IMR-90 (cell line): ENCODE results near the gene SLC22A31. TPM values are rescaled to one million over a fixed set of nuclear protein-coding genes. Genes with fewer than 3 reads are reported as not detected.

ENCODE experiments used
- ATAC-seq: fragments of 200-7000 bp; cut with Tn5 transposase; 2 replicates; pipeline ENCODE4 v1.9.1; 2020; ENCODE audit warnings: low read depth, mild to moderate bottlenecking, moderate library complexity
- BruUV-seq: library from RNA; stranded (reverse); fragments of 400-500 nt; replicated peaks from 2 replicates; lab custom pipeline; 2021; lab: Mats Ljungman, UMichigan
- CTCF ChIA-PET: fragments of 300-600 bp; formaldehyde crosslinking; extraction: SDS; loops from one replicate; lab custom pipeline; 2021; ENCODE audit warnings: antibody characterized with exemption; lab: Yijun Ruan, JAX
- POLR2A ChIA-PET: fragments of 300-600 bp; sonication (Branson Sonifier 250); formaldehyde crosslinking; loops from one replicate; lab custom pipeline; 2022; ENCODE audit warnings: antibody characterized with exemption; ENCODE audit not compliant: unreplicated experiment; lab: Charles Lee
- DNase-seq: peaks from one replicate; pipeline ENCODE4 v3.0.0; 2013
- H2AFZ ChIP-seq: replicated peaks from 2 replicates; pipeline ENCODE3; 2013; ENCODE audit warnings: low read length, mild to moderate bottlenecking; ENCODE audit not compliant: poor library complexity
- H2AK5ac ChIP-seq: 2 replicates; pipeline ENCODE4 v1.6.1; 2013; ENCODE audit warnings: low read depth, low read length, inconsistent platforms
- H2AK9ac ChIP-seq: replicated peaks from 2 replicates; pipeline ENCODE3; 2013; ENCODE audit warnings: mild to moderate bottlenecking, low read depth, low read length, moderate library complexity; ENCODE audit not compliant: poor library complexity
- H2BK120ac ChIP-seq: 2 replicates; pipeline ENCODE4 v1.6.1; 2013; ENCODE audit warnings: low read depth, low read length, inconsistent platforms
- H2BK15ac ChIP-seq: 3 replicates; pipeline ENCODE4 v1.6.1; 2013; ENCODE audit warnings: low read depth, low read length, inconsistent platforms
- H2BK20ac ChIP-seq: 2 replicates; pipeline ENCODE4 v1.6.1; 2013; ENCODE audit warnings: low read depth, mild to moderate bottlenecking, inconsistent platforms, low read length, moderate library complexity
- H2BK5ac ChIP-seq: 2 replicates; pipeline ENCODE4 v1.6.1; 2013; ENCODE audit warnings: mild to moderate bottlenecking, low read depth, low read length, inconsistent platforms; ENCODE audit not compliant: poor library complexity, severe bottlenecking
- H3K14ac ChIP-seq: replicated peaks from 2 replicates; pipeline ENCODE4 v1.6.1; 2013; ENCODE audit warnings: low read depth, low read length, inconsistent platforms
- H3K18ac ChIP-seq: 2 replicates; pipeline ENCODE4 v1.6.1; 2013; ENCODE audit warnings: low read depth, low read length, control low read depth
- H3K23ac ChIP-seq: 2 replicates; pipeline ENCODE4 v1.6.1; 2013; ENCODE audit warnings: low read depth, low read length, inconsistent platforms
- H3K27ac ChIP-seq: 2 replicates; pipeline ENCODE4 v1.5.1; 2013; ENCODE audit warnings: mild to moderate bottlenecking, control low read depth, low read length; ENCODE audit not compliant: insufficient read depth
- H3K27me3 ChIP-seq: 2 replicates; pipeline ENCODE4 v1.6.1; 2013; ENCODE audit warnings: low read length; ENCODE audit not compliant: control insufficient read depth, insufficient read depth
- H3K36me3 ChIP-seq: 2 replicates; pipeline ENCODE4 v1.6.1; 2013; ENCODE audit warnings: low read length, mixed read lengths; ENCODE audit not compliant: control insufficient read depth, insufficient read depth
- H3K4ac ChIP-seq: 2 replicates; pipeline ENCODE4 v1.6.1; 2013; ENCODE audit warnings: low read depth, low read length, inconsistent platforms
- H3K4me1 ChIP-seq: 2 replicates; pipeline ENCODE4 v1.6.1; 2013; ENCODE audit warnings: low read length, mixed read lengths; ENCODE audit not compliant: control insufficient read depth, insufficient read depth
- H3K4me2 ChIP-seq: 2 replicates; pipeline ENCODE4 v1.6.1; 2013; ENCODE audit warnings: low read depth, mild to moderate bottlenecking, control low read depth, low read length, moderate library complexity
- H3K4me3 ChIP-seq: 2 replicates; pipeline ENCODE4 v1.5.1; 2013; ENCODE audit warnings: low read depth, mild to moderate bottlenecking, control low read depth, low read length, moderate library complexity; ENCODE audit not compliant: insufficient read depth
- H3K56ac ChIP-seq: 2 replicates; pipeline ENCODE4 v1.6.1; 2013; ENCODE audit warnings: low read length, inconsistent platforms; ENCODE audit not compliant: insufficient read depth; ENCODE audit errors: extremely low read depth
- H3K79me1 ChIP-seq, 2 experiments: 2 replicates each; pipeline ENCODE4 v1.6.1; 2013; ENCODE audit warnings: low read length in 2 of 2, inconsistent platforms in 1 of 2, low read depth in 1 of 2
- H3K9ac ChIP-seq: 2 replicates; pipeline ENCODE4 v1.6.1; 2013; ENCODE audit warnings: low read depth, low read length, control low read depth
- H3K9me1 ChIP-seq: 2 replicates; pipeline ENCODE4 v1.6.1; 2013; ENCODE audit warnings: low read length, inconsistent platforms; ENCODE audit not compliant: insufficient read depth
- H3K9me3 ChIP-seq: 2 replicates; pipeline ENCODE4 v1.6.1; 2013; ENCODE audit warnings: low read length; ENCODE audit not compliant: control insufficient read depth, insufficient read depth
- H4K20me1 ChIP-seq: 2 replicates; pipeline ENCODE4 v1.6.1; 2013; ENCODE audit warnings: low read length, inconsistent platforms; ENCODE audit not compliant: insufficient read depth
- H4K5ac ChIP-seq: 2 replicates; pipeline ENCODE4 v1.6.1; 2013; ENCODE audit warnings: mild to moderate bottlenecking, low read depth, low read length, control low read depth
- H4K8ac ChIP-seq, 2 experiments: 2 replicates each; pipeline ENCODE4 v1.6.1; 2013; ENCODE audit warnings: low read depth in 2 of 2, low read length in 2 of 2, control low read depth in 1 of 2, inconsistent platforms in 1 of 2
- H4K91ac ChIP-seq: 2 replicates; pipeline ENCODE4 v1.6.1; 2013; ENCODE audit warnings: low read depth, low read length, inconsistent platforms; ENCODE audit not compliant: insufficient read depth
- BHLHE40 ChIP-seq: fragments of 150-350 bp; IDR thresholded peaks from 2 replicates; pipeline ENCODE4 v1.6.1; 2016; ENCODE audit warnings: mild to moderate bottlenecking, low read depth, low read length
- CEBPB ChIP-seq: IDR thresholded peaks from 2 replicates; pipeline ENCODE4 v1.6.1; 2012; ENCODE audit warnings: low read depth, low read length, improper control_type of control experiment
- CHD1 ChIP-seq: IDR thresholded peaks from 2 replicates; pipeline ENCODE4 v1.6.1; 2012; ENCODE audit warnings: low read depth, low read length, improper control_type of control experiment
- FOS ChIP-seq: fragments of 150-350 bp; IDR thresholded peaks from 2 replicates; pipeline ENCODE4 v1.6.1; 2016; ENCODE audit warnings: low read depth, low read length
- MAZ ChIP-seq: IDR thresholded peaks from 2 replicates; pipeline ENCODE4 v1.6.1; 2012; ENCODE audit warnings: low read depth, mild to moderate bottlenecking, low read length, improper control_type of control experiment, moderate library complexity, borderline replicate concordance
- MXI1 ChIP-seq: IDR thresholded peaks from 2 replicates; pipeline ENCODE4 v1.6.1; 2012; ENCODE audit warnings: low read depth, mild to moderate bottlenecking, low read length, moderate library complexity, borderline replicate concordance
- NFE2L2 ChIP-seq: fragments of 150-350 bp; IDR thresholded peaks from 2 replicates; pipeline ENCODE4 v1.6.1; 2016; ENCODE audit warnings: low read depth, mild to moderate bottlenecking, low read length
- POLR2A ChIP-seq: IDR thresholded peaks from 2 replicates; pipeline ENCODE4 v1.6.1; 2012; ENCODE audit warnings: mild to moderate bottlenecking, low read depth, low read length
- RAD21 ChIP-seq: IDR thresholded peaks from 2 replicates; pipeline ENCODE4 v1.6.1; 2012; ENCODE audit warnings: low read length, improper control_type of control experiment
- RCOR1 ChIP-seq: IDR thresholded peaks from 2 replicates; pipeline ENCODE4 v1.6.1; 2012; ENCODE audit warnings: mild to moderate bottlenecking, low read length, improper control_type of control experiment; ENCODE audit not compliant: insufficient replicate concordance
- RFX5 ChIP-seq: IDR thresholded peaks from 2 replicates; pipeline ENCODE4 v1.8.0; 2012; ENCODE audit warnings: low read depth, mild to moderate bottlenecking, low read length, moderate library complexity
- SMC3 ChIP-seq: fragments of 150-350 bp; IDR thresholded peaks from 2 replicates; pipeline ENCODE4 v1.6.1; 2016; ENCODE audit warnings: low read depth, mild to moderate bottlenecking, antibody characterized with exemption, low read length, moderate library complexity
- USF2 ChIP-seq: fragments of 150-350 bp; IDR thresholded peaks from 2 replicates; pipeline ENCODE4 v1.6.1; 2017; ENCODE audit warnings: mild to moderate bottlenecking, antibody characterized with exemption, low read length, low read depth
- WGBS, 2 experiments: methylation state at CpG; one replicate each; pipeline versions ENCODE4 v1.1.5 to v1.1.7; 2013; ENCODE audit warnings: missing lambda C conversion rate in 2 of 2; ENCODE audit not compliant: insufficient read length in 1 of 2; ENCODE audit errors: extremely low coverage in 2 of 2; 5-methylcytosine and 5-hydroxymethylcytosine counted together
- dilution Hi-C: fragments of 300-500 bp; cut with HindIII; formaldehyde crosslinking; loops from one replicate; pipeline ENCODE4 v1.14.3; 2018; ENCODE audit warnings: low sequenced_read_pairs; ENCODE audit not compliant: unreplicated experiment
- in situ Hi-C: fragments of 300-500 bp; cut with MboI; formaldehyde crosslinking; loops from 3 replicates; pipeline ENCODE4 v1.14.3; 2019; ENCODE audit warnings: low sequenced_read_pairs, inconsistent platforms, mixed read lengths
- intact Hi-C: fragments of 100-400 bp; cut with micrococcal nuclease; formaldehyde crosslinking; loops from 2 replicates; pipeline ENCODE4 v1.10.0; 2022
- polyA plus RNA-seq, 3 experiments: library from polyadenylated mRNA; depleted of rRNA; stranded (reverse); fragments of >200 nt; gene quantifications; 2 replicates each; pipeline ENCODE4 v1.2.3, GENCODE V29; 2012; ENCODE audit warnings: low replicate concordance in 1 of 3
- total RNA-seq: library from RNA; depleted of rRNA; stranded (reverse); fragments of >200 nt; gene quantifications from 2 replicates; pipeline ENCODE4 v1.2.3, GENCODE V29; 2012
- TF ChIP-seq, protein P1 (sequence below): fragments of 150-350 bp; IDR thresholded peaks from 2 replicates; pipeline ENCODE4 v1.6.1; 2016; ENCODE audit warnings: low read depth, mild to moderate bottlenecking, low read length, moderate library complexity, borderline replicate concordance

Gene SLC22A31
- total and polyA plus RNA-seq, 2 of the 4 experiments (the other 2 are of a cell fraction), result 0.18 to 5.5 TPM

DNA sequence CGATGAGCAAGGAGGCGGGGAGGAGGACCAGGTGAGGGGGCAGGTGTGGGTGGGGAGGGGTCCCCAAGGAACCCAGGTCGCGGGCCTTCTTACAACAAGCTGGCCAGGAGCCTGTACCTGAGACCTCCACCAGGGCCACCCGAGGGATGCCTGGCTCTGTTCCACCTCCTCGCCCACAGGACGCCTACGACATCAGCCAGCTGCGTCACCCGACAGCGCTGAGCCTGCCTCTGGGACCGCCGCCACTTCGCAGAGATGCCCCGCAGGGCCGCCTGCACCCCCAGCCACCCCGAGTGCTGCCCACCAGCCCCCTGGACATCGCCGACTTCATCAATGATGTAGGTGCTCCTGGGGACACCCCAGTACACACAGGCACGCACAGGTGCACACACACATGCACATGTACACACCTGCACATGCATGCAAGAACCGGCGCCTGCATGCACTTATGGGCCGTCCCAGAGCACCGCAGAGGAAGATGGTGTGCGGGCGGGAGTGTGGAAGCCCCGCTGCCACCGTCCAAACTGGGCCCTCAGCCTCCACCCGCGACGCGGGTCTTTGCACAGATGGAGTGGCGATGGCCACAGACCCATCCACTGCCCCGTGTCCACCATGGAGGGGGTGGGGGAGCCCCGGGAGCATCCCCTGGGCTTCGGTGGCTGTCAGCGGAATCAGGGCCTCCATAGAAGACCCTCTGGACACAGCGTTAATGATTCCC, 6.6 kb downstream of the SLC22A31 start (continued):
- no peak for TF ChIP-seq MXI1

DNA sequence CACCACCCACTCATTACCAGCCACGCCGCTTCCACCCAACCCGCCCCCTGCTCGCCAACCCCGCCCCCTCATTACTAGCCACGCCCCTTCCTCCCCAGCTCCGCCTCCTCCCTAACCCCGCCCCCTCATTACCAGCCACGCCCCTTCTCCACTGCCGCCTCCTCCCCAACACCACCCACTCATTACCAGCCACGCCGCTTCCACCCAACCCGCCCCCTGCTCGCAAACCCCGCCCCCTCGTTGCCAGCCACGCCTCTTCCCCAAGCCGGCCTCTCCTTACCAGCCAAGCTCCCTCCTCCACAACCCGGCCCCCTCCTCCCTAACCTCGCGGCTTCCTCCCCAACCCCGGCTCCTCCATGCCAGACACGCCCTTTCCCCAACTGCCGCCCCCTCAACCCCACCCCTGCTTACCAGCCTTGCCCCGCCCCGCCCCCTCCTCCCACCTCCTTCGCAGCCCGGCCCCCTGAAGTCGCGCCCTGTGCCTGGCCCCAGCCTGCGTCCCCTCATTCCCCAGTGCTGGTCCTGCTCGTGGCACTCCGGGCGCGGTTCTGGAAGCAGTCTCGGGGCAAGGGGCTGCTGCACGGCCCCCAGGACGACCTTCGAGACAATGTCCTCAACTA, 7.3 kb downstream of the SLC22A31 start:
- Histone ChIP-seq H2BK120ac (no peak overlapping the region), H3K56ac (no peak overlapping the region), H4K20me1 (no peaks in the 10 kb centered on the region; the same call in 1 of the 2 replicates), H2BK5ac (no peak overlapping the region), H3K23ac (no peak overlapping the region), H3K4me2 (peak overlapping the region; percentile 70), H3K4me3 (peak overlapping the region; percentile 39; the same call in 1 of the 2 replicates), H3K4me1 (peaks cover 6% of the 10 kb centered on the region), H3K9me3 (no peaks in the 10 kb centered on the region), H2BK20ac (no peak overlapping the region), H4K8ac (peak overlapping the region in 1 of 2 experiments; percentile 69; a peak in 1 of 4 replicates), H3K9me1 (peaks cover 3% of the 10 kb centered on the region; the same call in 1 of the 2 replicates), H3K27me3 (no peaks in the 10 kb centered on the region; the same call in 1 of the 2 replicates), H4K5ac (no peak overlapping the region), H3K79me1 (no peaks in the 10 kb centered on the region), H3K18ac (no peak overlapping the region), H3K36me3 (no peaks in the 10 kb centered on the region), H3K14ac (no peak overlapping the region), H4K91ac (no peak overlapping the region), H3K4ac (no peak overlapping the region), H2AK9ac (no peak overlapping the region), H2AFZ (peak overlapping the region; percentile 87), H2BK15ac (no peak overlapping the region), H3K9ac (no peak overlapping the region), H3K27ac (peak overlapping the region; percentile 18; the same call in 1 of the 2 replicates), H2AK5ac (peak overlapping the region; percentile 50; the same call in 1 of the 2 replicates)
- peak; percentile 77 for ATAC-seq
- in situ Hi-C loops (no loop called here), dilution Hi-C loops (no loop called here), intact Hi-C loops (no loop called here)
- BruUV-seq, result no TSS peak
- peak; percentile 86 for DNase-seq
- ChIA-PET POLR2A (no interaction called here), CTCF (no interaction called here)
- 0% methylated on average over 1 of the region's 39 CpGs; no CpG with 5 or more reads in 1 of the 2 experiments for WGBS, 2 experiments
- TF ChIP-seq BHLHE40 (no peak), USF2 (no peak), CEBPB (no peak), RAD21 (no peak), MAZ (no peak), MXI1 (no peak), FOS (no peak), SMC3 (no peak), CHD1 (no peak), POLR2A (no peak), RCOR1 (no peak), RFX5 (no peak), NFE2L2 (no peak)
- TF ChIP-seq, protein P1, sequence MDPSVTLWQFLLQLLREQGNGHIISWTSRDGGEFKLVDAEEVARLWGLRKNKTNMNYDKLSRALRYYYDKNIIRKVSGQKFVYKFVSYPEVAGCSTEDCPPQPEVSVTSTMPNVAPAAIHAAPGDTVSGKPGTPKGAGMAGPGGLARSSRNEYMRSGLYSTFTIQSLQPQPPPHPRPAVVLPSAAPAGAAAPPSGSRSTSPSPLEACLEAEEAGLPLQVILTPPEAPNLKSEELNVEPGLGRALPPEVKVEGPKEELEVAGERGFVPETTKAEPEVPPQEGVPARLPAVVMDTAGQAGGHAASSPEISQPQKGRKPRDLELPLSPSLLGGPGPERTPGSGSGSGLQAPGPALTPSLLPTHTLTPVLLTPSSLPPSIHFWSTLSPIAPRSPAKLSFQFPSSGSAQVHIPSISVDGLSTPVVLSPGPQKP, result no peak
